ENCODE measurements around the gene APELA.

APELA gene, protein sequence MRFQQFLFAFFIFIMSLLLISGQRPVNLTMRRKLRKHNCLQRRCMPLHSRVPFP

DNA sequence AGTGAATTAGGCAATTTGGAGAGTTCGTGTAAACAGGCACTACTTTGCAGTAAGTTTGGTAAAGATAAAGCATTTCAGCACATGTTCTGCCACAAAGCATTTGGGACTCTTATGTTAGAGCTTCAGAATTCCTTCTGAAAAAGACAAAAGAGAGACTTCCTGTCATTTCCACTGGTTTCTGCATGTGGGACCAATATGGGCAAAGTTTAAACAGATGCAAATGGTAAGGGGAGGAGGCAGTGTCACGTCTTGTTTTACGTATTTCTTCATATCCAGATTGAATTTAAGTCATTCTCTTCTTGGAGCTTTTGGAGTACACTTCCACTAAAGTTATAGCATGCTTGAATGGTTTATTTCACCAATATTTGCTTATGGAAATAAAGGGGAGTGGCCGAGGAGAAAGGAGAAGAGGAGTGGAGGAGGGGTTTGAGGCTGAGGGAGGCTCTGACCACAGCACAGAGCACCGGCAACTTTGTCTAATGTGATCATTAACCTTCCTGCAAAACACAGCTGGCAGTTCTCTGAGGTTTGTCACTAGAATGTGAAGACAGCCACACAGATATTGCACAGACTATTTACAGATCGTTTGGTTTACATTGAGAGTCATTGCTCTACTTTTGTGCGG lies at the start of gene APELA:
Gene APELA, plus strand, starts transcription at position 479 of the 625 bp plus-strand sequence. CDS start 154 bp downstream, outside the sequence.
- TF ChIP-seq, protein P1, sequence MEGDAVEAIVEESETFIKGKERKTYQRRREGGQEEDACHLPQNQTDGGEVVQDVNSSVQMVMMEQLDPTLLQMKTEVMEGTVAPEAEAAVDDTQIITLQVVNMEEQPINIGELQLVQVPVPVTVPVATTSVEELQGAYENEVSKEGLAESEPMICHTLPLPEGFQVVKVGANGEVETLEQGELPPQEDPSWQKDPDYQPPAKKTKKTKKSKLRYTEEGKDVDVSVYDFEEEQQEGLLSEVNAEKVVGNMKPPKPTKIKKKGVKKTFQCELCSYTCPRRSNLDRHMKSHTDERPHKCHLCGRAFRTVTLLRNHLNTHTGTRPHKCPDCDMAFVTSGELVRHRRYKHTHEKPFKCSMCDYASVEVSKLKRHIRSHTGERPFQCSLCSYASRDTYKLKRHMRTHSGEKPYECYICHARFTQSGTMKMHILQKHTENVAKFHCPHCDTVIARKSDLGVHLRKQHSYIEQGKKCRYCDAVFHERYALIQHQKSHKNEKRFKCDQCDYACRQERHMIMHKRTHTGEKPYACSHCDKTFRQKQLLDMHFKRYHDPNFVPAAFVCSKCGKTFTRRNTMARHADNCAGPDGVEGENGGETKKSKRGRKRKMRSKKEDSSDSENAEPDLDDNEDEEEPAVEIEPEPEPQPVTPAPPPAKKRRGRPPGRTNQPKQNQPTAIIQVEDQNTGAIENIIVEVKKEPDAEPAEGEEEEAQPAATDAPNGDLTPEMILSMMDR (IDR thresholded peaks at IDR 0.05) = no peak

DNA sequence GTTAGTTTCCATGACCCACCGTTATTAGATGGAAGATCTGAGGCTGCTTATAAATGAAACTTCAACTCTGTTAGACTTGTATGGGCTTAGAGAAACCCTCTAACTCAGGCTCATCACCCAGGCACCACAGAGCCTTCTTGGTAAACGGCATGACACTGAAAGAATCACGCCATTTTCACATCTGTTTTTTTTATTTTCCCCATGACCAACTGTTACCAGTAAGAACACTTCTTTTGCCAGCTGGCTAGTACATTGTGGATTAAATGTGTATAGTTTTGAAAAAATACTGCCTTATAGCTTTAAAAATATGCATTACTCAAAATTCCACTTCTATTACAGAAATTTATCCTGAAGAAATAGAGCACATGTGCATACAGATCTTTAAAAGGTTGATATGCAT lies 48.0 kb upstream of the APELA start:
- TF ChIP-seq, protein P1 (IDR thresholded peaks at IDR 0.05) = no peak

DNA sequence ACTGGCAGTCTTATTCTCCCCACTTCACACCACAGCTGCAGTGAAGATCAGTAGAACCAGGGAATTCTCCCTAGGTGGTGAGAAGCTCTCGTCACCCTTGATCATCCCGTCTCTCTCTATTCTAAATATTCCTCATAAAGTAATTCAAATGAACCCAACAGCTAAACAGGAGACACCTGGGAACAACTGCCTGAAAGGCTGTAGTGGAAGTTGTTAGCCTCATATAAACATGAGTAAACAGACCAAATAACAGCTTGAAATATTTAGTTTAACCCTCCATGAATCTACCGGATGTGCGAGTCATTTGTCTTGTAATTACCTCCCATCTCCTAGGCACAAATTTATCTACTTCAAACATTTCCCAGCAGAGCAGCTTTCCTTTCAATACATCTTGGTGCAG lies 30.4 kb upstream of the APELA start:
- TF ChIP-seq, protein P1 (IDR thresholded peaks at IDR 0.05) = no peak

DNA sequence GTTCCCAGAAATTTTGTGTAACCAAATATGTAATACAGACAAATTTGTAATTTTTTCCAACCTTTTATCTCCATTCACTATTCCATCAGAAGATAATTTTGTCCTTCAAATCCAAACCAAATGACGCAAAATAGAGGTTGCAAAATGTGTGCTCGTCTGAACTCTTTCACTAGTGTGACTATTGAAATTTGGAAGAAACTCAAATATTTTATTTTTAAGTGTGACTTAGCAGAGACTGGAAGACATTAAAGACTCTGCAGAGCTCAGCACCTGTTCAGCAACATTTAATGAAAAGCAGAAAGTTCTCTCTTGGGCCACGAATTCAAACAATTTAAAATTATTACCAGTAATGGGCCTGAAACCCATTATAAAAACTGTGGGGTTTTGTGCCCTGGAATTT lies 30.0 kb upstream of the APELA start:
- TF ChIP-seq, protein P1 (IDR thresholded peaks at IDR 0.05) = no peak

DNA sequence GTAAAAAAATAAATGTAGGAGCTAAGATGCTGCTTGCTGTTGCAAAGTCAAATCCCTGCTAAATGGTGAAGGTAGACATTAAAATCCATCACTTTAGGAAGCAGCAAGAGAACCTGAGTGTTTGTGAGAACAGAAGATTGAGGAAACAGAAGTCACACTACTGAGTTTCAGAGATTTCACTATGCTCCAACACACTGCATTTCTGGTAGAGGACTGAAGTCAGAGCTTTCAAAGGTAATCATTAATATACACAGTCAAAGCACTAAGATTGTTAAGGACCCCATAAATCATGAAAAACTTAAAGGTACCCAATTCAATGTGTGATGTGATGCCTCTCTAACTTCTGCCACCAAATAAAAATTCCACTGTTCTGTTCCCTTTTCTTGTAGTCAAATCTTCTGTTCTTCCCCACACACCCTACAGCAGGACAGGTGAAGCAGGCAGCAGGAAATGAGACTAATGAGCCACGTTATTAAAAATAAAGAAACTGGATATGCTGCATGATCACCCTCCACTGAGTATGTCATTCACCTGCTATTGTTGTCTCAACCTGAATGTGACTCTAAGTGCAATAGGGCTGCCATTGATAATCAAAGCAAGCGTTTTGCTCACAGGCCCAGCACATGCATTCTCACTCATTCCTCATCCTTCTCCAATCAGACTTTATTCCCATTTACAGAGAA lies 28.9 kb upstream of the APELA start:
- TF ChIP-seq, protein P1 (IDR thresholded peaks at IDR 0.05) = no peak

DNA sequence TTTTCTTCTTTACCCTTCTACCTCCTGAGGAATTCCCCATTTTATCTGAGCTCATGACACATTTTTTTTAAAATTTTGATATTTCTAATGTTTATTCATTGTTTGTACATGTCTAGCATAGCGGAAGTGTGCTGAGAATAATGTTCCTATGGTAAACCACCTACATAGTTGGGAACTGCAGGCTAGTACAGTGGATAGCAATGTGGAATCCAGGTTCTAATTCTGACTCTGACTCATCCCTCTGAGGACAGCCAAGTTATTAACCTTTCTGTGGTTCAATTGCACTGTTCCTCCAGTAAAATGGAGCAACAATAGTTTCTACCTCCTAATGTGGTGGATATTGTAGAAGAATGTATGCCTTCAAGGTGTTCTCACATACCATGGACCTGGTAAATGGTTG lies 20.6 kb upstream of the APELA start:
- TF ChIP-seq, protein P1 (IDR thresholded peaks at IDR 0.05) = no peak

DNA sequence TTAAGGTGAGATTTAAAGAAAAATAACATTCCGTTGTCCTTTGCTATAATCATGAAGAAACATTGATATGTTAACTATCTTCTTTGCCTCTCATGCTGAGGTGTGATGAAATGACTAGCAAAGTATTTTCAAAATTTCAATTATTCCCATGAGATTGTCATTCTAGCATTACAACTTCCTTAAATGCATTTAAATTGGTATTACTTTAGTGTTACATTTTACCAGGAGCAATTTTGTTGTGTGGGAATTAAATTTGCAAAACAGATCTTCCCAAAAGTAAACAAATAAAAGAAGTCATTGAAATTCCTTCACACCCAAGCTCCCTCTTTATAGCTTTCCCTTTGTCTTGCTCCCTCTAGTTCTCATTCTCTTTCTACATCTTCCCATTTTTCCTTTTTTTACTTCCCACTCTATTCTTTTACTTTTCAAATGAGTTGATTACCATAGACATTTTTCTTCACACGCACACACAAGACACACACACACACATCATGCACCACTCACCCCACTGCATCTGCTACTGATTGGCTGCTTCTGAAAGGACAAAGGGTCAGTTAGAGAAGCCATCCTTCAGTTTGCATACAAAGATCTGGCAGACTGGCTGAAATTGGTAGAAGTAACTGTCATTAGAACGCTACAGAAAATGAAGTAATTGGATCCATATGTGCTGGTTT lies 10.0 kb upstream of the APELA start:
- TF ChIP-seq, protein P1 (IDR thresholded peaks at IDR 0.05) = no peak
